Mammary epithelial cell (primary cell): ENCODE measurements around the gene AACS.

Source experiments
- EZH2 ChIP-seq: IDR thresholded peaks from 2 replicates; pipeline ENCODE4 v1.6.1; 2012; ENCODE audit warnings: low read length, inconsistent platforms, borderline replicate concordance
- TF ChIP-seq, protein P1 (sequence below), 2 donors: IDR thresholded peaks in 1 of 2; conservative IDR thresholded peaks in 1 of 2; 2 replicates each; pipeline ENCODE4 v1.5.1; 2011 to 2012; ENCODE audit warnings: inconsistent platforms in 2 of 2, low read length in 2 of 2, mild to moderate bottlenecking in 2 of 2, control low read depth in 1 of 2, low read depth in 1 of 2; ENCODE audit not compliant: insufficient read depth in 1 of 2; ENCODE audit errors: extremely low read depth in 1 of 2

DNA sequence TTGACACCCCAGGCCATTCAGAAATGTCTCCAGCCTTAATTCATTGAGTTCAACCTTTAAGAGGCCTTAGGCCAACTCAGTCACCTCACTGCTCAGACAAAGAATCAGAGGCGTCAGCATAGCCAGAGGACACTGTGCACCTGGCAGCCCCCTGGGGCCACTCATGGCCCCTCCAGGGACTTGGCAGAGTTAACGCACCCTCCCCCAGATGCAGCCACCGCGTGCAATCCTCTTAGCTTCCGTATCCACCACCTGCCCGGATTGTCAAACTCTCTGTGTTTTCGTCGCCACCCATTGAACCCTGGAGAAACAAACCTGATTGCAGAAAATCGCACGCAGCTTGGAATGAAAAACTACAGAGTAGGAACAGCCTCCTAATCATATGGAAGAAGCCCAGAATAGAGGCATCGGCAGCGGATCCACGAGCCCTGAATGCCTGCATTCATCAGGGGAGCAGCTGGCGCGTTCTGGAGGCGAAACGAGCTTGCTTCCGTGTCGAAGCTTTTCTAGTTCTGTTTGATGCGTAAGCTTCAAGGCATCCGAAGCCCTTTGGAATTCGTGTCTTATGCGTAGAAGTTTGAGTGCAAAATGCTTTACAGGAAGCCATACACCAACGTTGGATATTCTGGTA is 49.4 kb upstream of the AACS start:
- TF ChIP-seq, protein P1, sequence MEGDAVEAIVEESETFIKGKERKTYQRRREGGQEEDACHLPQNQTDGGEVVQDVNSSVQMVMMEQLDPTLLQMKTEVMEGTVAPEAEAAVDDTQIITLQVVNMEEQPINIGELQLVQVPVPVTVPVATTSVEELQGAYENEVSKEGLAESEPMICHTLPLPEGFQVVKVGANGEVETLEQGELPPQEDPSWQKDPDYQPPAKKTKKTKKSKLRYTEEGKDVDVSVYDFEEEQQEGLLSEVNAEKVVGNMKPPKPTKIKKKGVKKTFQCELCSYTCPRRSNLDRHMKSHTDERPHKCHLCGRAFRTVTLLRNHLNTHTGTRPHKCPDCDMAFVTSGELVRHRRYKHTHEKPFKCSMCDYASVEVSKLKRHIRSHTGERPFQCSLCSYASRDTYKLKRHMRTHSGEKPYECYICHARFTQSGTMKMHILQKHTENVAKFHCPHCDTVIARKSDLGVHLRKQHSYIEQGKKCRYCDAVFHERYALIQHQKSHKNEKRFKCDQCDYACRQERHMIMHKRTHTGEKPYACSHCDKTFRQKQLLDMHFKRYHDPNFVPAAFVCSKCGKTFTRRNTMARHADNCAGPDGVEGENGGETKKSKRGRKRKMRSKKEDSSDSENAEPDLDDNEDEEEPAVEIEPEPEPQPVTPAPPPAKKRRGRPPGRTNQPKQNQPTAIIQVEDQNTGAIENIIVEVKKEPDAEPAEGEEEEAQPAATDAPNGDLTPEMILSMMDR (conservative IDR thresholded peaks at IDR 0.05 in 1 of 2, IDR thresholded peaks at IDR 0.05 in 1 of 2; ENCODE audit: extremely low read depth in 1 of 2, insufficient read depth in 1 of 2, low read depth in 1 of 2, low read length in 2 of 2): no peak
- TF ChIP-seq EZH2: no peak
